ENCODE measurements around the gene NYNRIN.
"Not testable (repeated sequence)": the region's sequence is repeated elsewhere in the genome, so short reads cannot be mapped to it uniquely, and the experiment has no call there.

The NYNRIN gene

DNA sequence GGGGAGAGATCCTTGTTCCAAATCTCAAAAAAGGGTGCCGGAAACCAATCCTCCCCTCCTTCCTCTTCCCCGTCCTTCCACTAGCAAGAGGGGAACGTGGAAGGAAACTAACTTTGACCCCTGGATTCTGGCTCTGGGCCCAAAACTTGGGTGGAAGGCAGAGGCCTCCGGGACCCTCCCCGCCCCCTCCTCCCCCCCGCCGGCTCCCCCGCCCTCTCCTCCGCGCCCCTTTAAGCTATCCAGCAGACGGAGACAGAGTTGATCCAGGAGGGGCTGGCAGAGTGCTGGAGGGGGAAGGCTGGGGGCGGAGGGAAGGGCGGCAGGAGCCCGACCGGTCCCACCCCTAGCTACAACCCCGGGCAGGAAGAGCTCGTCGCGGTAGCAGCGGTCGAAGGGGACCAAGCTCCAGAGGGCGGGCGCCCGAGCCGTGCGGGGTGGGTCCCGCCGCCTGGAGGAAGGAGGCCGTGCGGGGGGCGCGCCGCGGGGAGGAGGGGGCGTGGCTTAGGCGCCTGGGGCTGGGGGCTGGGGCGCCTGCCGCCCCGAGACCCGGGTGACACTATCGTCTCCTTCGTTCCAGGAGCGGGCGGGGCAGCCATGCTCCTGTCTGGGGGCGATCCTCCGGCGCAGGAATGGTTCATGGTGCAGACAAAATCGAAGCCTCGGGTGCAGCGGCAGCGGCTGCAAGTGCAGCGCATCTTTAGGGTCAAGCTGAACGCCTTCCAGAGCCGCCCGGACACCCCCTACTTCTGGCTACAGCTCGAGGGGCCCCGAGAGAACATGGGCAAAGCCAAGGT is at the start of gene NYNRIN:
Gene NYNRIN, plus strand, starts transcription at position 351 of the 794 bp plus-strand sequence. Its CDS starts 244 bp downstream, at position 595.
- peak; percentile 30 for DNase-seq

DNA sequence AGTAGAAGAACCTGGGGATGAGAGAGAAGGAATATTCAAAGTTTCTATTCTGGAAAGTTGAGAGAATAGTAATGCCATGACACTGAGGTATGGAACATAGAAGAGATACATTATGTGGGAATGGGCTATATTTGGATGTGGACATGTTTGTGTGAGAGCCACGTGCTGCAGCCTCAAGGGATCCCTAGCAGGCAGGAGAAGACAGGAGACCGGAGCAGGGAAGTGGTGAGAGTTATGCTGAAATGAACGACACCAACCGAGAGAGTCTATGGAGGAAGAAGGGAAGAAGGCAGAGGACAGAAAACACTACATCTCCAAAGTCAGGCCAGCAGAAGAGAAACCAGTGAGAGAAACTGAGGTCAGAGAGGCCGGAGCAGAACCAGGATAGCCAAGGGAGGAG is 49.1 kb upstream of the NYNRIN start:
- DNase-seq, result no peak

DNA sequence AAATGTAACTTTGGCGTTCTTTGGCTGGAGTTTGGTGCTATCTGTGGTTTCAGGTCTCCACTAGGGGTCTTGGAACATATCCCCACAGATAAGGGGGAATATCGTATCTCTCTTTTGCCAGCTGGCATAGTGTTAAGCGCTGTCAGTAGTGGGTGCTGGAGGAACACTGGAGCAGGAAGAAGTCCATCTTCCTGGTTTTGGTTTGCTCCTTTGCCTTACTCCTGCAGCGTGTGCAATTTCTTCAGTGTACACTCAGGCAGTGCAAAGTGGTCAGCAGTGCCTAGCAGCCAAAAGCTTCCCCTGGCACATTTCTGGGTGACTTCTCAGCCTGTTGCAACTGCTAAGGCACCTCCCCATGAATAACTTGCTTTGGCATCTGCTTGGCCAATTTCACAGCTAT is 47.3 kb upstream of the NYNRIN start:
- DNase-seq, result no peak

DNA sequence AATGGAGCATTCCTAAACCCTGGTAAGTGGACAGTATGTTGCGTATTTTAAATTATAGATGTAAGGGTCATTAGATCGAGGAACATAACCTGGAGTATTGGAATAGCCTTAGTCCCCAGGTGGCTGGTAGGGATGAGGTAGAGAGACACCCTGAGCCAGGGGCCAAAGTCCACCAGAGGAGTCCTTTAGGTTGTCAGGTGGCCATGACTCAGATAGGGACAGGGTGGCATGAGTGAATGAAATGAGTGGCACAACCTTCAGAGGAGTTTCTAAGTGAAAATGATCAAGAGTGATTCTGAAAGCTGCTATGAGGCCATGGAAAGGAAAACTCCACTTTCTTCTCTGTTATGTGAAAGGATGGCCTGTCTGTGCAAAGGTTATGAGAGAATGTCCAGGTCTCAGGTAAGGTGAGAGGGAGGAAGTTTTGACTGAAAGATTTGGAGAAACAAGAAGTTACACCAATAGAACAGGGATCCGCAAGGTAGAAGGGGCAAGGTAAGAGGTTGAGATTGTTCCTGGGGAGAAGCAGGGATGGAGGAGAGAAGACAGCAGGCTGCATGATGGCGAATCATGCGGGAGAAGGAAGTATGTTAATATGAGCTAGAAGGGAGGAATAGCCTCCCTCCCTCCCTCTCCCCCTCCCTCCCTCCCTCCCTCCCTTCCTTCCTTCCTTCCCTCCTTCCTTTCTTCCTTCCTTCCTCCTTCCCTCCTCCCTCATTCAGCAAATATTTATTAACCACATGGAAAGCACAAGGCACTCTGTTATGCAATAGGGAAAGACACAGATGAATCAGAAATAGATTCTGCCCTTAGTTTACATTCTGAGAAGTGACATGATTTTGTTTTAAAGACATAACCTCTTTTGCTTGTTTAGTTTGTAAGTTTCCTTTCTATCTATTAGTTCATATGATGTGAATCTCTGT is 45.0 kb upstream of the NYNRIN start:
- DNase-seq, result no peak

DNA sequence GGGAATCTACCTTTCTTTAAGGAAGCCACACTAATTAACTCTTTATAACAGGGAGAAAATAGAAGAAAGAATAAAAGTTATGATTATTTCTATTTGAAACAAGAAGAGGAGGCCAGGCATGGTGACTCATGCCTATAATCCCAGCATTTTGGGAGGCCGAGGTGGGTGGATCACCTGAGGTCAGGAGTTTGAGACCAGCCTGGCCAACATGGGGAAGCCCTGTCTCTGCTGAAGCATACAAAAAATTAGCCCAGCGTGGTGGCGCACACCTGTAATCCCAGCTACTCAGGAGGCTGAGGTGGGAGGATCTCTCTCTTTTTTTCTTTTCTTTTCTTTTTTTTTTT is 44.3 kb upstream of the NYNRIN start:
- DNase-seq, result not testable (repeated sequence)

DNA sequence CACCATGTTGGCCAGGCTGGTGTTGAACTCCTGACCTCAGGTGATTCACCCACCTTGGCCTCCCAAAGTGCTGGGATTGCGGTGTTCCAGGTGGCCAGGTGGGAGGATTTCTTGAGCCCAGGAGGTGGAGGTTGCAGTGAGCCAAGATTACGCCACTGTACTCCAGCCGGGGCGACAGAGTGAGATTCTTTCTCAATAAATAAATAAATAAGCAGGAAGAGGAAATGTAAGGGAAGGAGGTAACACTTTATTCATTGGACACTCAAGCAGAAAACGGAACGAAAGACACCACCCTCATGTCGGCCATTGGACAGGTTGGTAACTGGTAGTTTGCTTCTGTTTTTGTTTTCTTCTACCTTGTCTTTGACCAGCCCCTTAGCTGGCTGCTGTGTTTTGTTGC is 43.8 kb upstream of the NYNRIN start:
- no peak for DNase-seq

DNA sequence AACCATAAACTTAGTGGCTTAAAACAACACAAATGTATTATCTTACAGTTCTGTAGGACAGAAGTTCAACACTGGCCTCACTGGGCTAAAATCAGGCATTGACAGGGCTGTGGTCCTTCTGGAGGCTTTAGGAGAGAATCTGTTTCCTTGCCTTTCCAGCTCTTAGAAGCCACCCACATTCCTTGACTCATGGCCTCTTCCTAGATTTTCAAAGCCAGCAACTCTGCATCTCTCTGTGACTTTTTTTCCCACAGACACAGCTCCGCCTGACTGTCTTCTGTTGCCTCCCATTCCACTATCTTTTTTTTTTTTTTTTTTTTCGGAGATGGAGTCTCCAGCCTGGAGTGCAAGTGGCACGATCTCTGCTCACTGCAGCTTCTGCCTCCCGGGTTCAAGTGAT is 42.6 kb upstream of the NYNRIN start:
- no peak for DNase-seq

DNA sequence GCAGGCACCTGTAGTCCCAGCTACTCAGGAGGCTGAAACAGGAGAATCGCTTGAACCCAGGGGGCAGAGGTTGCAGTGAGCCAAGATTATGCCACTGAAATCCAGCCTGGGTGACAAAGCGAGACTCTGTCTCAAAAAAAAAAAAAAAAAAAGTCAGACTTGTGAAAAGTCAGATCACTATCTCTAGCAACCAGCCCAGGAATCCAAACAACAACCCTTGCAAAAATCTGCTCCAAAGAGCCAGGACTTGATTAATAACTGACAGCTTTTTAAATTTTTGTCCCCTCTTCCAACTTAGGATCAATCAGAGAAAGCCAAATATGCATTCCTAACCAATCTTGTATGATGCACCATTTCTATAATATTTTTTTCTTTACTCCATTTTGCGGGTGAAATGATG is 38.5 kb upstream of the NYNRIN start:
- DNase-seq, result no peak

DNA sequence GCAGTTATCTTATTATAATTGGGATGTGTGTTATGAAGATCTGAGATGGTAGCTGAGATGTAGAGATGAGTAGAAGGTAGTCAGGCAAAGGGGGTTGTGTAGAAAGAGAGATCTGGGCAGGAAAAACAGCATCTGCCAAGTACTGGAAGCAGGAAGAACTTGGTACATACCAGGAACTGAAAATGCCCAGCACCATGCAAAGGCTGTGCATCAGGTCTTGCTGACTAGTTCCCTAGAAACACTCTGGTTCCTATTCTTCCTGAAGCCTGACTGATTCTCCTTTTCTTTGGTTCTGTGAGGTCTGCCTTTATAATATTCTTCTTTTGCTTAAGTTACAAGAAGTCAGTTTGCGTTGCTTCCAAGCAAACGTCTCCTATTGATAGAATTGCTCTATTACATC is 37.5 kb upstream of the NYNRIN start:
- DNase-seq, result no peak

DNA sequence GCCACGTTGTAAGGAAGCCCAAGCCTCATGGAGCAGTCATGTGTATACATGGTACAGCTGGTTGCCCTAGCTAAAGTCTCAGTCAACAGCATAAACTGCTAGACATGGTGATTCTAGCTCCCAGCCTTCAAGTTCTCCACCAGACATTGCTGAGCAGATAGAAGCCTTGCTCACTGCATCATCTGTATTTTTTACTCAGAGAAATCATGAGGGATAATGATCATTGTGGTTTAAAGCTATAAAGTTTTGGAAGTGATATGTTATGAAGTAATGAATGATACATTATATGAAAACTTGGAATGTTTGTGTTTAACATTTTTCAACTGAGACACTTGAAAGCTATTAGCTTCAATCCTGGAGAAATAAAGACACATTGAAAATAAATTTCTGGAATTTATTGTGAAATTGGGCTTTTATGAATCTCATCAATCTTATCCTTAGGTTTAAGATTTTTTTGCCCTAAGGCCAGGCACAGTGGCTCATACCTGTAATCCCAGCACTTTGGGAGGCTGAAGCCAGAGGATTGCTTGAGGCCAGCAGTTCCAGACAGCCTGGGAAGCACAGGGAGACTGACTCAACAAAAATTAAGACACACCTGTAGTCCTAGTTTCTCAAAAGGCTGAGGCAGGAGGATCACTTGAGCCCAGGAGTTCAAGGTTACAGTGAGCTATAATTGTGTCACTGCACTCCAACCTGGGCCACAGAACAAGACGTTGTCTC is 36.4 kb upstream of the NYNRIN start:
- DNase-seq, result no peak

DNA sequence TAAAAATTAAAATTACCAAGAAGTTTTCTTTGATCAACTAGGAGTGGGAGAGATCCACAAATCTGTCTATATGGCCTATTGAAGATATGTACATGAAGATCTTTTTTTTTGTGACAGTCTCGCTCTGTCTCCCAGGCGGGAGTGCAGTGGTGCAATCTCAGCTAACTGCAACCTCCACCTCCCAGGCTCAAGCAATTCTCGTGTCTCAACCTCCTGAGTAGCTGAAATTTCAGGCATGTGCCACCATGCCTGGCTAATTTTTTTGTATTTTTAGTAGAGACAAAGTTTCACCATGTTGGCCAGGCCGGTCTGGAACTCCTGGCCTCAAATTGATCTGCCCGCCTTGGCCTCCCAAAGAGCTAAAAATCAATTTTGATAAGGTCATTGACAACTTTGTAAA is 35.4 kb upstream of the NYNRIN start:
- DNase-seq, result no peak

DNA sequence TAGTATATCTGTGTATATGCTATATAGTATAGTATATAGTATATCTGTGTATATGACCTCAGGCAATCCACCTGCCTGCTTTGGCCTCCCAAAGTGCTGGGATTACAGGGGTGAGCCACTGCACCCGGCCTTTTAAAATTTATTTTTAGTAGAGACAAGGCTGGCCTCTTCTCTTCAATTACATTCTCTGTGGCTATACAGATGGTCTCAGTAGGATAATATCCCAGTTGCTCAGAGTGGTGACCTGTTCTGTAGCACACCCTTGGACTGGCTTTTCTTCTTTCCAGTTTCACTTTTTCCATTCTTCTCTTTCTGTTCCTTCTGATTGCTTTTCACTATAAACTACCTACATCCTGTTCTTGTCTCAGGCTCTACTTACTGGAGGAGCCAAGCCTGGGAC is 34.0 kb upstream of the NYNRIN start:
- DNase-seq, result no peak

DNA sequence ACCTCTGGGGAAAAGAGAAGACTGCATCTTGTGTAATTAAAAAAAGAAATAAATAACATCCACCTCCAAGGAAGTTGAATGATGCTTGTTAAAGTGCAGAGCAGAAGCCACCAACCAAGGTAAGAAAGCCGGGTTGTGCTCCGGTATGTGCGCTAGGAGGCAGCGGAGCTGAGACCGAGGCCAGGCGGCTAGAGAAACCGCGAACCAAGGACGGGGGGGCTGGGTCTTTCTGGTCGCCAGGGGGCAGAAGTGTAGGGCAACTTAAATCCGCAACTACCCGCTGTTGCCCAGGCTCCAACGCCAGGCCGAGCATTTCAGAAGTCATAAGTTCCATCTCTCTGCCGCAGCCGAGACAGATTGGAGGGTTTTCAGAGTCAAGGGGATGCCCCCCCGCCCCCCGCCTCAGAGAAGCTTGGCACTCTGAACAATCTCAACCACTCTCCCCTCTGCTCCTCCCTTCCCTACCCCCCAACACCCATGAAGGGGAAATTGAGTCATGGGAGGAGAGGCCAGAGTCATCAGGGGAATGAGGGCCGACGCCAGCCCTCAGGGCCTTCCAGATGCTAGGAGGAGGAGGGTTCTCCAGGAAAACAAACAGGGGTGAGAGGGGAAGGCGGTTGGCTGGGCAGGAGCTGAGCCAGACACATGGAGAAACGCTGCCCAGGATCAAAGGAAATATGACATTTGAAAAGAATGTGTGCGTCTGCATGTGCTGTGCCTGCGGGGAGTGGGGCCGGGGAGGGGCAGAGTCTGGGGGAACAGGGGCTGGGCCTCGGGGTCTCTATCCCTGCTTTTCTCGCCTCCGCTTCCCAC is 33.0 kb upstream of the NYNRIN start:
- peak; percentile 69 for DNase-seq

DNA sequence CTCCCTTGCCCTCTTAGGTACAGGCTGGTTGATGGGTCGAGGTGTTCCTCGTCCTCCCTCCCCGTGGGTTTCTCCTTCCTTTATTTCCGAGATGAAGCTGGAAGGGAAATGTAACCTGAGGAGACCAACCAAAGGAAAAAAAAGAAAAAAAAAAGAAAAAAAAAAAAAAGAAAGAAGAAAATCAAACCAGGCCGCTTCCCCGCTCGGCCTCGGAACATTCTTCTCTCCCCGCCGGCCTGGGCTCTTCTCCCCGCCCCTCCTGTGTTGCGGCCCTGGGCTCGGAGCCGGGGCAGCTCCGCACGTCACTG is 32.4 kb upstream of the NYNRIN start:
- DNase-seq, result no peak

DNA sequence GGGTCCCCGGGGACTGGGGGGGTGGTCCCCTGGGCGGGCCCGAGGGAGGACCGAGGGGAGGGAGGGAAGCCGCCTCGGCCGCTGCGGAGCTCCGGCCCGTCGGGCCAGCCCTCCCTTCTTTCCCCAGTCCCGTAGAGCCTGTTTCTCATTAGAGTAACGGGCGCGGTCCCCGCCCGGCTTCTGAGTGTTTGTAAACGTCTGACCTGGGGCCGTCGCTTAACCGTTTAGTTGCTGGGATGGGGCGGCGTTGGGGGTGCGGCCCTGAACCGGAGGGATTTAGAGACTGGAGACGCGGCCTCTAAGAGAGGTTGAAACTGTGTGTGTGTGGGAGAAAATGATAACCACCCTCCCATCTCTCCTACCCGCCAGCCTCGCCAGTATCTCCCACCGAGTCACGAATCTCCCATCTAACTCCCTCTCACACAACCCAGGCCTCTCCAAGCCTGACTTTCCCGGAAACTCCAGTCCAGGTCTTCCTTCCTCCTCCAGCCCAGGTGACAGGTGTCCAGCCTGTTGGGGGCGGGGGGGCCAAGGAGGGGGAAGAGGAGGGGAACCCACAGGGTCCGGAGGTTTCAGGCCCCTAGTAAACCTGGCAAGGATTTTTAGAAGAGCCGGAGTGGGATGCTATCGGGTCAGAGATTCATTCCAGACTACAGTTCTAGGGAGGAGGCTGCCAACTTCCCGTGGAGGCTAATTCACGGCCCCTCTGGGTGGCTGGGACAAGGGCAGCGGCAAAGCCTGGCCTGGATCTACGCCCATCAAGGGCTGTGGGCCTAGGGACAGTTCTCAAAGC is 31.9 kb upstream of the NYNRIN start:
- peak; percentile 19 for DNase-seq

DNA sequence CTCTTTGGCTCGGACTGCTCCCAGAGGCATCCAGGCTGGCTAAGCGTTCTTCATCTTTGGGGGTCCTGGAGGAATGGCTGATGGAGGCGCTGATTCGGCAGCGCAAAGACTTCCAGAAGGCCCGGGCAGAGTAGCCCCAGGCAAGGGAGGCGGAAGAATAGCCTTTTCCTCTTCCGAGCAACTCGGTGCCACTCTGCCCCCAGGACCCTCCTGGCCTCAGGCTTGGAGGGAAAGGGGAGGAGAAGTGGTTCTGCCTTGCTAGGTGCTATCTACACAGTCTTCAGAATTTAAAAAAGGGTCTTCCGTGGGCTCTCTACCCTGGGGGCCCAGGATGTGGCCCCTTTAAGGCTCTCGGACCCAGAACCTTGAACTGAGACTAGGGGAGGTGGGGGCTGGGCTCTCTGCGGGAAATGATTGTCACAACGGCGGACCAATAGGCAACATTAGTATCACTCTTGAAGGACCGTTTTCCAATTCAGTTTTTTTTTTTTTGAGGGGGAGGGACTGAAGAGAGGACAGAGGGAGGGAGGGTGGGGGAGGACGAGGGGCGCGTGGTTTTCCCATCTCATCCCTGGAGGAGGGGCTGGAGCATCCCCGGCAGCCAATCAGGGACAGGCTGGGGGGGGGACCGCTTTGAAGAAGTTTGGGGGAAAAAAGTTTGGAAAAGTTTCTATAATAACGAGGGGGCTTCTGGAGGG is 31.1 kb upstream of the NYNRIN start, which contains the start of gene NFATC4:
Gene NFATC4, plus strand, starts transcription at position 671 of the 698 bp plus-strand sequence. CDS start 157 bp downstream, outside the sequence.
- no peak for DNase-seq

DNA sequence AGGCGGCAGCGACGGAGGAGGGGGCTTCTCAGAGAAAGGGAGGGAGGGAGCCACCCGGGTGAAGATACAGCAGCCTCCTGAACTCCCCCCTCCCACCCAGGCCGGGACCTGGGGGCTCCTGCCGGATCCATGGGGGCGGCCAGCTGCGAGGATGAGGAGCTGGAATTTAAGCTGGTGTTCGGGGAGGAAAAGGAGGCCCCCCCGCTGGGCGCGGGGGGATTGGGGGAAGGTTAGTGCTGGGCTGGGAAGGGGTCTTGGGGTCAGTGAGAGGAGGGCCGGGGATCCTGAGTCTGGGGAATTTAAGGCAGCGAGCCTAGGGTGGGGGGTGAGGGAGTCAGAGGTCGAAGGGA is 30.6 kb upstream of the NYNRIN start:
- DNase-seq, result no peak

DNA sequence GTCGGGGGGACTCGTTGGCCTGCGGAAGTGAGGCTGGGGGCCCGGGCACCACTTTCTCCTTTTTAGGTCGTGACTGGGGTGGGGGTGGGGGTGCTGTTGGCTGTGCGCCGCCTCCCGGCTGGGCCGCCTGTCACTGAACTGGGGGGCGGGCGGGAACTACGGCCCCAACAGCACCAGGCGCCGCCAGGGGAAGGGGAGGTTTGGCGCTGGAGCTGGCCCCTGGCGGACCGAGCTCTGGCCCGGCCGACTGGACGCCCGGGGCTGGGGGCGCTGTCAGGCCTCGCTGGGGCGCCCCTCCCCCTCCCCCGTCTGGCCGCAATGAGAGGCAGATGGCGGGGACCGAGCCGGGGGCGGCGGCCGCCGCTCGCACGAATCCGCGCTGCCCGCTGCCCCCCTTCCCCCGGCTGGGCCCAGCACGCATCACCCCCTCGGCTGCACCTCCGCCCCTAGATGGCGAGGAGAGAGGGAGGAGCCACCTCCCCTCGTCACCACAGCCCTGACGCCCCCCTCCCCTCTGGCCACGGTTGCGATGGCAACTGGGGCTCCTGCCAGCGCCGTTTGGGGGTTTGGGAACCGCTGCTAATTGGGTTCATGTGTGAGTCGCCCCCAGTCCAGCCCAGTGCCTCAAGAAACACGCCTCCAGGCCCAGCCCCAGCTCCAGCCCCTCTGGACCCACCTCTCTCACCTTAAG is 30.1 kb upstream of the NYNRIN start:
- peak; percentile 16 for DNase-seq

DNA sequence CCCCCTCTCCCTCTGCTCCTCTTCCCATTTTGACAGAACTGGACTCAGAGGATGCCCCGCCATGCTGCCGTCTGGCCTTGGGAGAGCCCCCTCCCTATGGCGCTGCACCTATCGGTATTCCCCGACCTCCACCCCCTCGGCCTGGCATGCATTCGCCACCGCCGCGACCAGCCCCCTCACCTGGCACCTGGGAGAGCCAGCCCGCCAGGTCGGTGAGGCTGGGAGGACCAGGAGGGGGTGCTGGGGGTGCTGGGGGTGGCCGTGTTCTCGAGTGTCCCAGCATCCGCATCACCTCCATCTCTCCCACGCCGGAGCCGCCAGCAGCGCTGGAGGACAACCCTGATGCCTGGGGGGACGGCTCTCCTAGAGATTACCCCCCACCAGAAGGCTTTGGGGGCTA is 29.3 kb upstream of the NYNRIN start:
- DNase-seq, result no peak

DNA sequence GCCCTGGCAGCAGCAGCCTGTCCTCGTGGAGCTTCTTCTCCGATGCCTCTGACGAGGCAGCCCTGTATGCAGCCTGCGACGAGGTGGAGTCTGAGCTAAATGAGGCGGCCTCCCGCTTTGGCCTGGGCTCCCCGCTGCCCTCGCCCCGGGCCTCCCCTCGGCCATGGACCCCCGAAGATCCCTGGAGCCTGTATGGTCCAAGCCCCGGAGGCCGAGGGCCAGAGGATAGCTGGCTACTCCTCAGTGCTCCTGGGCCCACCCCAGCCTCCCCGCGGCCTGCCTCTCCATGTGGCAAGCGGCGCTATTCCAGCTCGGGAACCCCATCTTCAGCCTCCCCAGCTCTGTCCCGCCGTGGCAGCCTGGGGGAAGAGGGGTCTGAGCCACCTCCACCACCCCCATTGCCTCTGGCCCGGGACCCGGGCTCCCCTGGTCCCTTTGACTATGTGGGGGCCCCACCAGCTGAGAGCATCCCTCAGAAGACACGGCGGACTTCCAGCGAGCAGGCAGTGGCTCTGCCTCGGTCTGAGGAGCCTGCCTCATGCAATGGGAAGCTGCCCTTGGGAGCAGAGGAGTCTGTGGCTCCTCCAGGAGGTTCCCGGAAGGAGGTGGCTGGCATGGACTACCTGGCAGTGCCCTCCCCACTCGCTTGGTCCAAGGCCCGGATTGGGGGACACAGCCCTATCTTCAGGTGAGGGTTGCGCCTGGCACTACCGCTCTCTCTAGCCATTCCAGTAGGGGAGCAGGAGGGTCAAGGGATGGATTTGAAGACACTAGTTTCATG is 28.7 kb upstream of the NYNRIN start:
- DNase-seq, result no peak
